Muscle of arm (tissue), 12 donors: Measurements from ENCODE around the gene ATAD5. TPM values are rescaled to one million over a fixed set of nuclear protein-coding genes. Genes with fewer than 3 reads are reported as not detected.
"Not testable (repeated sequence)": the region's sequence is repeated elsewhere in the genome, so short reads cannot be mapped to it uniquely, and the experiment has no call there.

Experiments
- DNase-seq: peaks from one replicate; pipeline ENCODE4 v3.0.0-alpha.2; 2013
- polyA plus RNA-seq, 12 donors: library from polyadenylated mRNA; unstranded; fragments of 120-200 nt; gene quantifications; one replicate each; pipeline ENCODE4 v1.2.1, GENCODE V29; 2013; ENCODE audit not compliant: insufficient read length in 12 of 12

The ATAD5 gene
- polyA plus RNA-seq, 12 donors = 2.3 to 8.5 (median 3.7) TPM; not detected in 1

- DNase-seq = no peak
Observed at GRCh38 chr17:30823421-30823820, 8.3 kb upstream of the ATAD5 start.

GRCh38 chr17:30824002-30824355, 7.8 kb upstream of the ATAD5 start:
- no peak for DNase-seq

DNA sequence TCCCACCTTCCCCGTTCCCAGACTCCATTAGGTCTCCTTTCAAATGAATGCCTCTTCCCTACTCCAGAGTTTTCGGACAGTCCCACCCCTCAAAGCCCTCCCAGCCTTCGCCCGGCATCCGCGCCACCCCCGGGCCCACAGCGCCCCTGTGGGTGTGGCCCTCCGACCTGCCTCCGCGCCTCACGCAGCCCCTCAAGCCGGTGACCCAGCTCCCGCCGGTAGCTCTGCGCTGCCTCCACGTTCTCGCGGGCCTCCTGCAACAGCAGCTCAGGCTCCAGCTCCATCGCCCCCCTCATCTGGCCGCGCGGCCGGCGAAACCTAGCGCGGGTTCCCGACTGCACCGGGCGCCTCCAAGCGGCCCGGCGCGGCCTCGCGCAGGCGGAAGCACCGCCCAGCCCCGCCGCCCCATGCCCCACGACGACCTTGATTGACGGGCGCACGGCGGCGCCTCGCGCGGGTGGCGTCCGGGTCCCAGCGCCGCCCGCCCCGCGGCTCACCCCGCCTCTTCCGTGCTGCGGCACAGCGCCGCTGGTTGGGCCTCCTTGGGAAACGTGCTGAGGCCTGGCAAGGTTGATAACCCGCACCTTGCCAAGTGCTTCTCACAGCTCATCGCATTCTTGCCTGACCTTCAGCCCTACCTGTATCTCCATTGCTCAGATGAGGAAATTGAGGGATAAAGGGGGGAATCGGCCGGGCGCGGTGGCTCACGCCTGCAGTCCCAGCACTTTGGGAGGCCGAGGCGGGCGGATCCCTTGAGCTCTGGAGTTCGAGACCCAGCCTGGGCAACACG, 7.2 kb upstream of the ATAD5 start, which contains the start of gene CRLF3:
Gene CRLF3, minus strand, starts transcription at position 337 of the 790 bp plus-strand sequence. Its CDS starts 41 bp downstream, at position 296.
- peak; percentile 90 for DNase-seq

- DNase-seq = no peak
Observed at GRCh38 chr17:30827082-30827481, 4.7 kb upstream of the ATAD5 start.

DNA sequence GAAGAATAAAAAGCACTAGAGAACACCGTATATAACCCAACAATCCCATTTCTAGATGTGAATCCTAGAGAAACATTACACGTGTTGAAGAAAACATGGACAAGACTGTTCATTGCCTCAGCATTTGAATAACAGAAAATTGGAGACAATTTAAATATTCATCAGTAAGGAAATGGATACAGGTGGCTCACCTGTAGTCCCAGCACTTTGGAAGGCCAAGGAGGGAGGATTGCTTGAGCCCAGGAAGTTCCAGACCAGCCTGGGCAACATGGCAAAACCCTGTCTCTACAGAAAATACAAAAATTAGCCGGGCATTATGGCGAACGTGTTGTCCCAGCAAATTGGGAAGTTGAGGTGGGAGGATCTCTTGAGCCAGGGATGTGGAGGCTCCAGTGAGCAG, 2.7 kb upstream of the ATAD5 start:
- no peak for DNase-seq

- DNase-seq = no peak
Observed at GRCh38 chr17:30831257-30831656, 509 bp upstream of the ATAD5 start.

DNA sequence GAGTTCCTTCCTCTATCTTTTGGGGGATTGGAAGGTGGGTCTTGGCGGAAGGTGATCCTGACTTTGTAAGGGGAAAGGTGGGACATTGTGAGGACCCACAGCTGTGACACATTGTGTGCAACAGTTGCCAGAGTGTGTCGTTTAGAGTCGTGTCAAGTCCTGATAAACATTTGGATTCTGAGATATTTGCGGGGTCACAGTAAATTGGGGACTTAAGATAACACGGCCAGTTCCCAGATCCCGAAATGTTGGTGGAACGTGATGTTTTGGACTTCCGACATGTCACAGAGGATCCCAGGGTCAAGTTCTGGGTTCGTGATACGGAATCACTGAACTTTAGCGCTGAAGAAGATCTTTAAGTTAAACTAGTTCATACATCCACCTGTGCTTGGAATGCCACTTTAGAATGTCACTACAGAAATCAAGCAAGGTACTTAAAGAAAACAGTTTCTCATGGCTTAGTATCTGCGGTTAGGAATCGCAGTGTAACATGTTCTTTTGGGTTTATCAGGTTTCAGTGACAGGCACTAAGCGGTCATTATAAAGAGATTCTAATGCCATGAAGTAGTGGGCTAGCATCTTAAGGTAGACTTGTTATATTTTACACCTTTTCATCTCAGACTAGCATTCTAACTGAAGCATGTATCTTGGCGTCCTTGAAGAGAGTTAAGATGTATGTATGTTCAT, 815 bp downstream of the ATAD5 start:
- no peak for DNase-seq

- DNase-seq = no peak
Observed at GRCh38 chr17:30838202-30838807, 6.5 kb downstream of the ATAD5 start.

GRCh38 chr17:30840771-30841170, 9.0 kb downstream of the ATAD5 start:
- no peak for DNase-seq

DNA sequence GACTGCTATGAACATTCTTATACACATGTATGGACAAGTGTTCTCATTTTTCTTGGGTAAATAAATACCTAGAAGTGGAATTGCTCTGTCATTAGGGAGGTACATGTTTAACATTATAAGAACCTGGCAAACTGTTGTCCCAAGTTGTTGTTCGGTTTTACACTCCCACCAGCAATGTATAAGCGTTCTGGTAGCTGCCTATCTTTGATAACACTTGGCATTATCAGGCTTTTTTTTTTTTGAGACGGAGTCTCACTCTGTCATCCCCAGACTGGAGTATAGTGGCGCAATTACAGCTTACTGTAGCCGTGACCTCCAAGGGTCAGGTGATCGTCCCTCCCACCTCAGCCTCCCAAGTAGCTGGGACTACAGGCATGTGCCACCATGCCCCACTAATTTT, 16.3 kb downstream of the ATAD5 start:
- DNase-seq = no peak

GRCh38 chr17:30854146-30854545, 22.4 kb downstream of the ATAD5 start:
- no peak for DNase-seq

- DNase-seq = no peak
Observed at GRCh38 chr17:30858556-30859250, 26.9 kb downstream of the ATAD5 start.

DNA sequence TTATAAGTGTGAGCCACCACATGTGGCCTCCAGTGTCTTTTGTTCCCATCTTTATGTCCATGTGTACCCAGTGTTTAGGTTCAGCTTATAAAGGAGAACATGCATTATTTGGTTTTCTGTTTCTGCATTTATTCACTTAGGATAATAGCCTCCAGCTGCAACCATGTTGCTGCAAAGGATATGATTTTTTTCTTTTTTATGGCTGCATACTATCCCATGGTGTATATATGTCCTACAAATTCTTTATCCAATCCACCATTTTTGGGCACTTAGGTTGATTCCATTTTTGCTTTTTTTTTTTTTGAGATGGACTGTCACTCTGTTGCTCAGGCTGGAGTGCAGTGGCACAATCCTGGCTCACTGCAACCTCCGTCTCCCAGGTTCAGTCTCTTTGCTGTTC, 32.9 kb downstream of the ATAD5 start:
- DNase-seq = no peak

DNA sequence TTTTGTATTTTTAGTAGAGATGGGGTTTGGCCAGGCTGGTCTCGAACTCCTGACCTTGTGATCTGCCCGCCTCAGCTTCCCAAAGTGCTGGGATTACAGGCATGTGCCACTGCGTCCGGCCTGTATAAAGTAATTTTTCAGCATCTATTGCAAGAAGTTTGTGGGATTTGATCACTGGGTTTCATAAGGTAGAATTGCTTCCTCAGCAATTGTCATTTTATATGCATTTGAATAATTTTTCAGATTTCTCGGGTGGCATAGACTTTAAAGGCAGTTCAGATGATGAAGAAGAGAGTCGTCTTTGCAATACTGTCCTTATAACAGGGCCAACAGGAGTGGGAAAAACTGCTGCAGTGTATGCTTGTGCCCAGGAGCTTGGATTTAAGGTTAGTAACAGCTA, 37.2 kb downstream of the ATAD5 start:
- no peak for DNase-seq

GRCh38 chr17:30886187-30886586, 54.4 kb downstream of the ATAD5 start:
- DNase-seq = no peak

DNA sequence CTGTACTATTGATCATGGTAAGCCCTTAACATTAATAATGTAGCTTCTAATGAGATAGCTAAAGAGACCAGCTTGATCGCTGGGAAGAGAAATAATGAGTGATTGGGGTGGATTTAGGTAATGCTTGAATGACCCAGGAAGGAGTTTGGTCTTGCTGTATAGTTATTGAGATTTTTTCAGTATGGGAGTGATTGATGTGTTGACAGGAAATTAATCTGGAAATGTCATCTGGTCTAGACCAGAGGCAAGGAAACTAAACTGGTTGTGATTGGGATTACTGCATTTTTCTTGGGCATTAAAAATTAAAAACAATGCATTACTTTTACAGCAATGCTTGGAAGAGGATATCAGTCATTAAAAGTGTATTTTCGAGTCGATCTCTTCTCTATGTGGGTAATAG, 62.5 kb downstream of the ATAD5 start:
- no peak for DNase-seq

- no peak for DNase-seq
Observed at GRCh38 chr17:30897311-30897710, 65.5 kb downstream of the ATAD5 start.

GRCh38 chr17:30905742-30906100, 74.0 kb downstream of the ATAD5 start:
- DNase-seq = no peak

DNA sequence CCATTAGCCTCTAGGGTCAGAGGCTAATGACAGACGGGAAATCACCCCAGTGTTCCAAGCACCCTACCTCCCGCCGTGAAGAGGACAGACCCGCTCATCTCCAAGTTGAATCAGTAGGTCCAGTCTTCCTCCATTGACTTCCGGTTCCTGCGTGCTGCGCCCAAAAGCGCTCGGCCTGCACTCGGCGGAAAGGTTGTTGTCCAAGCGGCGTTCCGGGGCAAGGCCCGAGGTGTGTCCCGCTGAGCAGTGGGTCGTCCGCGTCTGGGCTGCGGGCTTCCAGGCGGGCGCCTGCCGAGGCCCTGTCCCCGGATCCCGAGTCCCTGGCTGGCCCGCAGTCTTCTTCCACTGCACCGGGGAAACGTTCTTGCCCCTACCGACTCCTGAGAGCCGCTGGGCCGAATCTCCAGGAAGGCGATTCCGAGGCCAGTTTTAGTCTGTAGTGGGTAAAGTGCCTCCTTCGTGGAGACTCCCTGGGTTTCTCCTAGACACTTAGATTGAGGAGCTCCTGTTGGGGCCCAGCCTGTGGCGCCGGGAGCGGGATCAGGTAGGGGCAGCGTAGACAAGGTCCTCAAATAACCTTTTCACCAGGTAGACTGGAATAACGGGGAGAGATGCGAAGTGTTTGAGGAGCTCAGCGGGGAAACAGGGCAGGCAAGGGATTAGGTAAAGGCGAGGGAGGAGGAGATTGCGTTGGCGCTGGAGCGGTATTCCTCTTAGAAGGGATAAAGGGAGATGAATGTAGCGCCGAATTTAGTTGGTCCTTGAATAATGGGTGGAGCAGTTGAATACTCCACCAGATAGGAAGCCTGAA, 74.5 kb downstream of the ATAD5 start, which contains the start of gene TEFM:
Gene TEFM, minus strand, starts transcription at position 138 of the 811 bp plus-strand sequence. Its CDS starts 40 bp downstream, at position 98.
- peak; percentile 93 for DNase-seq

DNA sequence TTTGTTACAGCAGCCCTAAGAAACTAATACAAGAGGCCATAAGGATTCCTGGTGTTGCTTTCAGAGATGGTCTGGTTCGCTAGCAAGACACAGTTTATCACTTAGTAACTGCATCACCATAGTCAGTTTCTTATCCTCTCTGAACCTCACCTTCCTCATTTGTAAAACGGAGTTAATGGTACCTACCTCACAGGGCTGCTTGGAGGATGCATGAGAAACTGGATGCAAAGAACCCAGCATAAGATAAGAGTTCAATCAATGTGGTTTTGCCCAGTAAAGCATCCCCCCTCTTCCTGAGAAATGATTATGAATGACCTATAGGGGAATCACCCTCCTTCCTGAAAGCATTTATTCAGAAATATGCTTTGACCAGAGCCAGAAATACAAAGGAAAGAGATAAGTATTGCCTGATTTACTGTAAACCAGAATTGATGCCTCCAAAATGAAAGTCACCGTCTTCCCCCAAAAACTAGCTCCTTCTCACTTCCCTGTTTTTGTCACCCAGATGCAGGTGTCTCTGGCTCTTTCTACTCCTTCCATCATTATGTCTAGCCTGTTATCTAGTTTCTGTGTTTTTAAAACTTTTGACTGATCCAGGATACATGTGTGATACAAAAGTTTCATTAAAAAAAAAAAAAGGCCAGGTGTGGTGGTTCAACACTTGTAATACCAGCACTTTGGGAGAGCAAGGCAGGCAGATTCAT, 77.1 kb downstream of the ATAD5 start:
- DNase-seq = no peak

DNA sequence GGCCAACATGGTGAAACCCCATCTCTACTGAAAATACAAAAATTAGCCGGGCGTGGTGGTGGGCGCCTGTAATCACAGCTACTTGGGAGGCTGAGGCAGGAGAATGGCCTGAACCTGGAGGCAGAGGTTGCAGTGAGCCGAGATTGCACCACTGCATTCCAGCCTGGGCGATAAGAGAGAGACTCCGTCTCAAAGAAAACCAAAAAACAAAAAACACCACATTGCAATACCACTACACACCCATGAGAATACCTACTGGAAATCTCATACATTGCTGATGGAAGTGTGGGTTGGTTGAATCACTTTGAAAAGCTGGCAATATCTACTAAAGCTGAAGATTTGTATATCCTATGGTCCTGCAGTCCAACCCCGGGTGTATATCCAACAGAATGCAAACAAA, 78.4 kb downstream of the ATAD5 start:
- not testable (repeated sequence) for DNase-seq
